CD4-positive, alpha-beta T cell treated with Interleukin-6 at 100 ng/mL for 8 hours (primary cell): ENCODE measurements around the gene MRAP2.
"Not testable (repeated sequence)": the region's sequence is repeated elsewhere in the genome, so short reads cannot be mapped to it uniquely, and the experiment has no call there.

Source experiments
- DNase-seq: peaks from one replicate; pipeline ENCODE4 v3.0.0-alpha.2; 2020; ENCODE audit warnings: mixed read lengths, low spot score

The MRAP2 gene

DNA sequence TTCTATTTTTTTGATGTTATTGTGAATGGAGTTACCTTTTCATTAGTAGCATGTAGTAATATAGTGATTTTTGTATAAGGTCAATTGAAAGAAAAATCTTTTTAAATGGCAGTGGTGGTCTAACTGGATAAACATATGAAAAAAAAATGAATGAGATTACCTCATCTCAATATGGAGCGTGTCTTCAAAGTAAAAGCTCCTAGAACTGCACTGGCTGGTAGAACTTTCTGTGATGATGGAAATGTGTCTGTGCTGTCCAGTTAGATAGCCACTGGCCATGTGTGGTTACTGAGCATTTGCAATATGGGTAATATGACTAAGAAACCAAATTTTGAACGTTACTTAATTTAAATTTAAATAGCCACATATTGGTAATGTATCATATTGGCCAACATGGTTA, 44.1 kb downstream of the MRAP2 start:
- DNase-seq, result no peak

DNA sequence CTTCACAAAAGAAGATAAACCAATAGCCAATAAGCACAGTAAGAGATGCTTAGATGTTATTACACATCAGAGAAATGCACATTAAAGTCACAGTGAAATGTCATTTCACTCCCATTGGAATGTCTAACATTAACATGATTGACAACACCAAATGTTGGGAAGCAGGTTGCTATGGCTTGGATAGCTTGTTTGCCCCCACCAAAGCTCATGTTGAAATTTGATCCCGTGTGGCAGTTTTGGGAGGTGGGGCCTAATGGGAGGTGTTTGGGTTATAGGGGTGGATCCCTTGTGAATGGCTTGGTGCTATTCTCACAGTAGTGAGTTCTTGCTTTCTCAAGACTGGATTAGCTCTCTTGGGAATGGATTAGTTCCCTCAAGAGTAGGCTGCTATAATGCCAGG, 44.8 kb downstream of the MRAP2 start:
- DNase-seq, result no peak

DNA sequence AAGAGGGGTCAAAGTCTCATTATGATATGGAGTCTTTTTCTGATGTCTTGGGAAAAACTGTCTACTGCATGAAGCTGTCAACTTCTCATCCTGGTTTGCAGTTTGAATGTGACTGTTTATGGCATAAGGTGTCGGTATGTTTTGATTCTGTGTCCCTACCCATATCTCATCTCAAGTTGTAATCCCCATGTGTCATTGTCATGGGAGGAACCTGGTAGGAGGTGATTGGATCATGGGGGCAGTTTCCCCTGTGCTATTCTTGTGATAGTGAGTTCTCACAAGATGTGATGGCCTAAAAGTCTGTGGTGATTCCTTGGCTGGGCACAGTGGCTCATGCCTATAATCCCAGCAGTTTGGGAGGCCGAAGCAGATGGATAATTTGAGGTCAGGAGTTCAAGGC, 47.6 kb downstream of the MRAP2 start:
- DNase-seq, result no peak

DNA sequence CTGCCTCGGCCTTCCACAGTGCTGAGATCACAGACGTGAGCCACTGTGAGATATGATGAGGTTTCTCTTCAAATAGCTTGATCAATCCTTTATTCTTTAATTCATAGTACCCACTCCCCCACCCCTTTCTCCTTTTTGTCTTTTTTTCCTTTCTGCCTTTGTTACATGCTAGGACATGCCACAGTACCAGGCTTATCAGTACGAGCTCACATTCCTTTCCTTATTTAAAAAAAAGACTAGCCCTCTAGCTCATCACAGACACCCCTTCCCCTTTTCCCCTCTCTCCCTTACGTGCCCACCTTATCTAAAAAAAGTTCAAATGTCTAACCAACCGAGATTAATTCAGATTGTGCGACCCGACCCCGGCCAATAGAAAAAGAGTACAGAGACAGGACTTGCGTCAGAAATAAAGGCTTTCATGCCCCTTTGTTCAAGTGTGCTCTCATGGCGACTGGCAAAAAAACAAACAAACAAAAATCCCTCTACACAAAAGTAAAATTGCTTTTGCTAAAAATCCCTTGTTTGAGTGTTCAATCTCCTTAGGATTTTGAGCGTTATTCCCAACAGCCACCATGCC, 49.2 kb downstream of the MRAP2 start:
- DNase-seq, result no peak

DNA sequence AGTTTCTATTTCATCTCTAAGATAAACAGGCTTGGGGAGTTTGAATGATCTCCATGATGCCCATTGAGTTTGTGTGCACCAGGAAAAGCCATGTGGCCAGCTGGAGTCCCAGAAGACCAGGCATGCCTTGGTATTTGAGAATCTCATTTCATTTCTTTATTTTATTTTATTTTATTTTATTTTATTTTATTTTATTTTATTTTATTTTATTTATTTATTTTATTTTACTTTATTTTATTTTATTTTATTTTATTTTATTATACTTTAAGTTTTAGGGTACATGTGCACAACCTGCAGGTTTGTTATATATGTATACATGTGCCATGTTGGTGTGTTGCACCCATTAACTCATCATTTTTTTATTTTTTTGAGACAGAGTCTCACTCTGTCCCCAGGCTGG, 51.1 kb downstream of the MRAP2 start:
- not testable (repeated sequence) for DNase-seq

DNA sequence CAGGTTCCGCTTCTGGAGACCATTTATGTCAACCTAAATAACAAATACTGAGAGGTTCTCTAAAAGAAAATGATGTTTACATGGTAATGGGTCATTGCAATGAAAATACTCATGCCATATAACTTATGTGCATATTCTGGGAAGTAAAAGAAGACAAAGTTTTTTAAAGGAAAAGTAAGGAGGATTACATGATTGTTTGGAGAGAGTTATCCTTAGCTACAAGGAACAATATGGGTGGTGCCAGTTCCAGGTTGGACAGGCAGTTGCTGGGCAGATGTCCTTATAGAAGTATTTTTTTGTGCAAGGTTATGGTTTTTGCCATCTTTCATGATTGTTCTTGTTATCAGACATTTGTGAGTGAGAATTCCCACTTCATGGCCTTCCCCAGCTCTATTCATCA, 52.5 kb downstream of the MRAP2 start:
- no peak for DNase-seq

DNA sequence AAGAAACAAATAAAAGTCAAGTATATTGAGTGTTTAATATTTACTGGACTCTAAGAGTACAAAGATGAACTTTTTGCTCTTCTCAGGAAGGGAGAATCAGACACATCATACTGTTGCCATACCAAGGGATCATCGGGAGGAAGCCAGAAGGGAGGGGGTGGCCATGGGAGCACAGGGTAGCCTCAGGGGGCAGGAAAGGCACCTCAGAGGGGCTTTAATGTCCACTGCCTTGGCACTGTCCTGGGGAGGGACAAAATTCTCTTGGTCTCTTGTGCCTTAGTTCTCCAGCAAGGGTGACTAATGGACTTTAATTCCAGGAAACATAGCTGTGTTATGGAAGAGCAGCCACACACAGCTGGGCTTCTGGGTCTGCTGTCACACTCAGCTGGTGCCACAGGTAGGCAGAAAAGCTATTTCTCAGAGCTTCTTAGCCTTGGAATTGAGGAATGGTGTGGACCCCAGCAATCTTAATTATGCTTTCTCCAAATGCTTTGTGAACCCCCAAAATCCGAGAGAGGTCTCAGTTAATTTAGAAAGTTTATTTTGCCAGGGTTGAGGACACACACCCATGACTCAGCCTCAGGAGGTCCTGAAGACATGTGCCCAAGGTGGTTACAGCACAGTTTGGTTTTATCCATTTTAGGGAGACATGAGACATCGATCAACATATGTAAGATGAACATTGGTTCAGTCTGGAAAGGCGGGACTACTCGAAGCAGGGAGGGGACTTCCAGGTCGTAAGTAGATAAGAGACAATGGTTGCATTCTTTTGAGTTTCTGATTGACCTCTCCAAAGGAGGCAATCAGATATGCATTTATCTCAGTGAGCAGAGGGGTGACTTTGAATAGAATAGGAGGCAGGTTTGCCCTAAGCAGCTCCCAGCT, 53.2 kb downstream of the MRAP2 start:
- no peak for DNase-seq

DNA sequence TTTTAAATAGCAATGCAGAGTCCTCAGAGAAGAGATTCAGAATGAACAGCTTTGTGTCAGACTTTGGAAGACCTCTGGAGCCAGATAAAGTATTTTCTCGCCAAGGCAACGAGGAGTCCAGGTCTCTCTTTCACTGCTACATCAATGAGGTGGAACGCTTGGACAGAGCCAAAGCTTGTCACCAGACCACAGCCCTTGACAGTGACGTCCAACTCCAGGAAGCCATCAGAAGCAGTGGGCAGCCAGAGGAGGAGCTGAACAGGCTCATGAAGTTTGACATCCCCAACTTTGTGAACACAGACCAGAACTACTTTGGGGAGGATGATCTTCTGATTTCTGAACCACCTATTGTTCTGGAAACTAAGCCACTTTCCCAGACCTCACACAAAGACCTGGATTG, 55.5 kb downstream of the MRAP2 start:
- DNase-seq, result no peak

DNA sequence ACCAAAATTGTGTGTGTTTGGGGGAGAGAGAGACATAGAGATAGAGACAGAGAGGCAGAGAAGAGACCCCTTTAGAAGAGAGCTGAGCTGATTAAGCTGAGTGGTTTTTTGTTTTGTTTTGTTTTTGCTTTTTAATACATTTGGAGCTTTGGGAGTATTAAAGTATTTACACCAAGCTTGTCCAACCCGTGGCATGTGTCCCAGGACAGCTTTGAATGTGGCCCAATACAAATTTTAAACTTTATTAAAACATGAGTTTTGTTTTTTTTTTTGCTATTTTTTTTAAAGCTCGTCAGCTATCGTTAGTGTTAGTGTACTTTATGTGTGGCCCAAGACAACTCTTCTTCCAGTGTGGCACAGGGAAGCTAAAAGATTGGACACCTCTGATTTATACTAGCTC, 56.0 kb downstream of the MRAP2 start:
- DNase-seq, result no peak

DNA sequence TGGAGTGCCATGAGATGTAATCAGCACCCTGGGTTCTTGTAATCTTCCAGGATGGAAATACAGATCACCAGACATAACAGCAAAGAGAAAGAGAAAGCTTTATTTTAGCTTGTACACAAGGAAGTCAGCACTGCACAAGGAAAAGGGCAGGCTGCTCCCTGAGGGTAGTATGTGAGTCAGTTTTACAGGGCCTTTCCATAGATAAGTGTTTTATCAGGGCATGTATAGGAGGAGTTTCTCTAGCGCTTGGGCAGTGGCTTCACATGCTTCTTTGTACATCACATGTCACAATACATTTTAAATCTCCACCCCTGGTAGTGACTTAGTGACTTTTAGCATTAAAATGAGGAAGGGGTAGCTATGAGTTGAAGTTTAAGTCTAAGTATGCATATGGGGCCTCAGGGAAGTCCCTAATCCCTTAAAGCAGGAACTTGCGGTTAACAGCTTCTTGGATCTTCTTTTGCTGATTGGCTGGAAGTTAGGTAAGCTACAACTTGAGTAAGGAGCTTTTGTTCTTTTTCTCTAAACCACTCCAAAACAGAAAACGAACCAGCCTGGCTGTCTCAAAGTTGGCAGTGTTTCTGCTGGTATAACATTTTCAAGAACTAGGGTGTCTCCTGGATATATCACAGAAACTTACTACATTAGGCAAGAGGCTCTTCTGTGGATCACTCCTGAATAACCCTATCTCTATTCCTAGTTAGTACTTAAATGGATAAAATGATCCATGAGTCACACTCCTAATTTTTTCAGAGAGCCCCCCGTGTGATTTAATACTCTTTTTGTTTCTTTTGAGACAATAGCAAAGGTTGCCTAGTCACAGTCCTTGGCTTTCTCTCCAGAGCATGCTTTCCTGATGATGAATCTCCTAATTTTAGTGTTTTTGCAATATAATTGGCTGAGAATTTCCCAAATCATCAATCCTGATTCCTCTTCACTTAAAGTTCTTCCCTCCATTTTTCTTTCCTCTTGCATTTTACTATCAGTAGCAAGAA, 60.2 kb downstream of the MRAP2 start:
- no peak for DNase-seq

DNA sequence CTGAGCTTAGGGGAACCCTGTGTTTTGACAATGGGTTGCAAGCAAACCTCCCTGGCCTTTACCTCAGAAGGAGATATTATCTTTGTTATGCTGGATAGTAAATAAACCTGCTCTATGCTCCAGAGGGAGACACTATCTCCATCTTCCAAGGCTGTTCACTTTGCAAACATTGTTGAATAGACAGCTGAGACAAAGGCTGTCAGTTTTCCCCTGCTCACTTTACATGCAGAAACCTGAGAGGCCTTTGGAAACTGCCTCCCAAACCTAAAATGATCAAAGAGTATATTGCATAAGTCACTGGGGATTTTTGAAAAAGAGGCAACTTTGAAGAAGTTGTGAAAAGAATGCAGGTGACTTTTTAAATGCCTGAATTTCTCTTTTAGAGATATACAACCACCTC, 61.6 kb downstream of the MRAP2 start:
- DNase-seq, result no peak

DNA sequence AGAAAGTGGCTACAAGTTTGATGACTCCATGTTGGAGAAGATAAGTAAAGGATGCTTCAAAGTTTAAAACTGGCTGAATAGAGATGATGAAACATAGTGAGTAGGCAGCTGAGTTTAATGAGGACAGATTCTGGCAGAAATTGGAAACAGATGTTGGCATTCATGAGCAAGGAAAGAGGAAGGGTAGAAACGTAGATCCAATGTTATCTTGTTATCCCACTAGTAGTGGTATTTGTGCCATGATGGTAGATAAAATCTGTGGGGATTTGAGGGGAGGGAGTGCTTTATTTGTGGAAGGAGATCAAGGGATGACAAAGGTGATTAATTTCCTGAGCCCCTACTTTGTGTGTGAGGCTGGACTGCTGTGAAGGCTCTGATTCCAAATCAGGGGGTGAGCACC, 69.5 kb downstream of the MRAP2 start:
- no peak for DNase-seq

DNA sequence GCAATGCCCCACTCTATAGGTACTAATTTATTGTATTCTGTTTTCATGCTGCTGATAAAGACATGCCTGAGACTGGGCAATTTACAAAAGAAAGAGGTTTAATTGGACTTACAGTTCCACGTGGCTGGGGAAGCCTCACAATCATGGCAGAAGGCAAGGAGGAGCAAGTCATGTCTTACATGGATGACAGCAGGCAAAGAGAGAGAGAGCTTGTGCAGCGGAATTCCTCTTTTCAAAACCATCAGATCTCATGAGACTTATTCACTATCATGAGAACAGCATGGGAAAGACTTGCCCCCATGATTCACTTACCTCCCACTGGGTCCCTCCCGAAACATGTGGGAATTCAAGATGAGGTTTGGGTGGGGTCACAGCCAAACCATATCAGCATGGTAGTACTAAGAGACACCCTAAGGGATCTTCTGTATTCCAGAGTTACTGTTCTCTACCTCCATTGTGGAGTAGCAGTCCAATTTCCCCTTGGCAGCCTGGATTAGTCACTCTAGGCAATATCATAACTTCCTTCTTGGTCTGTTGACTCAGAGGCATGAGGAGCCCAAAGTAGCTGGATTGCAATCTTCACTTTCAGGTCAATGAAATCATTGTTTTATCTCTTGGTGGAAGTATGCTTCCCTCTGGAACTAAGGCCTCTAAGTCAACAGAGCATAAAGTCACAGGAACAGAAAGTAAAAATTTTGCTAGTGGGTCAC, 71.8 kb downstream of the MRAP2 start:
- not testable (repeated sequence) for DNase-seq

DNA sequence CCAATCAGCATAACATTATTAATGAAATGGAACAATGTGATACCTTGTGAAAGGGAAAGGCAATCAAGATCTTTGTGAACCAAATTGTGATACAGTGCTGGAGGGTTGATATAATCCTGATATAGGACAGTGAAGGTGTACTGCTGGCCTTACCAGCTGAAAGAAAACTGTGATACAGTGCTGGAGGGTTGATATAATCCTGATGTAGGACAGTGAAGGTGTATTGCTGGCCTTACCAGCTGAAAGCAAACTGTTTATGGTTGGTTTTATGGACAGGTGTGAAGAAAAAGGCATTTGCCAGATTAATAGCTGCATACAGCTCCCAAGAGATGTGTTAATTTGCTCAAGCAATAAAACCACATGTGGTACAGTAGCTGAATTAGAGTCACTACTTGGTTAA, 73.9 kb downstream of the MRAP2 start:
- DNase-seq, result no peak

DNA sequence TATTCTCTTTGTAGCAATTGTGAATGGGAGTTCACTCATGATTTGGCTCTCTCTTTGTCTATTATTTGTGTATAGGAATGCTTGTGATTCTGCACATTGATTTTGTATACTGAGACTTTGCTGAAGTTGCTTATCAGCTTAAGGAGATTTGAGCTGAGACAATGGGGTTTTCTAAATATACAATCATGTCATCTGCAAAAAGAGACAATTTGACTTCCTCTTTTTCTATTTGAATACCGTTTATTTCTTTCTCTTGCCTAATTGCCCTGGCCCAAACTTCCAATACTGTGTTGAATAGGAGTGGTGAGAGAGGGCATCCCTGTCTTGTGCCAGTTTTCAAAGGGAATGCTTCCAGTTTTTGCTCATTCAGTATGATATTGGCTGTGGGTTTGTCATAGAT, 77.8 kb downstream of the MRAP2 start:
- DNase-seq, result not testable (repeated sequence)

DNA sequence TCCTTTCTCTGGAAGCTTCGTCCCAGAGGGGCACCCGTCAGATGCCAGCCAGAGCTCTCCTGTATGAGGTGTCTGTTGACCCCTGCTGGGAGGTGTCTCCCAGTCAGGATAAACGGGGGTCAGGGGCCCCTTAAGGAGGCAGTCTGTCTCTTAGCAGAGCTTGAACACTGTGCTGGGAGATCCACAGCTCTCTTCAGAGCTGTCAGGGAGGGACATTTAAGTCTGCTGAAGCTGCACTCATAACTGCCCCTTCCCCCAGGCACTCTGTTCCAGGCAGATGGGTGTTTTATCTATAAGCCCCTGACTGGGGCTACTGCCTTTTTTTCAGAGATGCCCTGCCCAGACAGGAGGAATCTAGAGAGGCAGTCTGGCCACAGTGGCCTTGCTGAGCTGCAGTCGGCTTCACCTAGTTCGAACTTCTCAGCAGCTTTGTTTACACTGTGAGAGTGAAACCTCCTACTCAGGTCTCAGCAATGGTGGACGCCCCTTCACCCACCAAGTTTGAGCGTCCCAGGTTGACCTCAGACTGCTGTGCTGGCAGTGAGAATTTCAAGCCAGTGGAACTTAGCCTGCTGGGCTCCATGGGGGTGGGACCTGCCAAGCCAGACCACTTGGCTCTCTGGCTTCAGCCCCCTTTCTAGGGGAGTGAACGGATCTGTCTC, 81.5 kb downstream of the MRAP2 start:
- DNase-seq, result not testable (repeated sequence)

DNA sequence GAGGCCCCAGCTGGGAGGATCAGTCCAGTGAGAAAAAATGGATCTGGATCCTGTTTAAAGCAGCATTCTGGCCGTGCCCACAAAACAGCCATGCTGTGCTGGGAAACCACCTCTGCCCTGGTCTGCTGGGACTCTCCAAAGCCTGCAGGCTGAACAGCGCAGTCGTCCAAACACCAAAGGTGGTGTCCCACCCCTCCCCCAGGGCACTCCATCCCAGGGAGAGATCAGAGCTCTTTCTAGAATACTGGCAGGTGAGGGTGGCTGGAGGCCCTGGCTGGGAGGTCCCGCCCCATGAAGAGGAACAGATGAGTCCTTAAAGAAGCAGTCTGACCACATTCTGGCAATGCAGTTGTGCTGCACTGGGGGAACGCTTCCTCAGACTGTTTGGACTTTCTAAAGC, 84.6 kb downstream of the MRAP2 start:
- DNase-seq, result no peak

DNA sequence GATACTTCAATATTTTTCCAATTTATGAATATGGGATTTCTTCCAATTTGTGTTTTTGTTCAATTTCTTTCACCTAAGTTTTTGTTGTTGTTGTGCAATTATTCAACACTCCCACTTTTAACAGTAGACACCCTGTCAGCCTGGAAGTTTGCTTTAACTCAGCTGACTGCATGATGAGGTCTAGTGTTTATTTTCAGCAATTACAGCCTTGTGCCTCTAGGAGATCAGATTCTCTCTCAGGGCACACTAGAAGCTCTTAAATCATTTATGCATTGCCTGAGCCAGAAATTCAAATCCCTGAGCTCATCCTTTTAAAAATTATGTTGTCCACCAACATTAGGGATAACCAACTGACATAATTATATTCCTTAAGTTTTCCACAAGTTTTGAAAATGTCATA, 85.7 kb downstream of the MRAP2 start:
- DNase-seq, result no peak

DNA sequence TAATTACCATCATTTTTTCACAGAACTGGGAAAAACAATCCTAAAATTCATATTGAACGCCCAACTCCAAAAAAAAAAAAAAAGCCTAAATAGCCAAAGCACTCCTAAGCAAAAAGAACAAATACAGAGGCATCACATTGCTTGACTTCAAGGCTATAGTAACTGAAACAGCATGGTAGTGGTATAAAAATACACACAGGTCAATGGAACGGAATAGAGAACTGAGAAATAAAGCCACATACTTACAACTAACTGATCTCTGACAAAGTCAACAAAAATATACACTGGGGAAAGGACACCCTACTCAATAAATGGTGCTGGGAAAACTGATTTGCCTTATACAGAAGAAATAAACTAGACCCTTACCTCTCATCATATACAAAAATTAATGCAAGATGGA, 89.6 kb downstream of the MRAP2 start:
- no peak for DNase-seq

DNA sequence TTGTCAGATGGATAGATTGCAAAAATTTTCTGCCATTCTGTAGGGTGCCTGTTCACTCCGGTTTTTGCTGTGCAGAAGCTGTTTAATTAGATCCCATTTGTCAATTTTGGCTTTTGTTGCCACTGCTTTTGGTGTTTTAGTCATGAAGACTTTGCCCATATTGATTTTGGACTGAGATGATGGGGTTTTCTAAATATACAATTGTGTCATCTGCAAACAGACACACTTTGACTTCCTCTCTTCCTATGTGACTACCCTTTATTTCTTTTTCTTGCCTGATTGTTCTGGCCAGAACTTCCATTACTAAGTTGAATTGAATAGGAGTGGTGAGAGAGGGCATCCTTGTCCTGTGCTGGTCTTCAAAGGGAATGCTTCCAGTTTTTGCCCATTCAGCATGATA, 96.0 kb downstream of the MRAP2 start:
- DNase-seq, result not testable (repeated sequence)

DNA sequence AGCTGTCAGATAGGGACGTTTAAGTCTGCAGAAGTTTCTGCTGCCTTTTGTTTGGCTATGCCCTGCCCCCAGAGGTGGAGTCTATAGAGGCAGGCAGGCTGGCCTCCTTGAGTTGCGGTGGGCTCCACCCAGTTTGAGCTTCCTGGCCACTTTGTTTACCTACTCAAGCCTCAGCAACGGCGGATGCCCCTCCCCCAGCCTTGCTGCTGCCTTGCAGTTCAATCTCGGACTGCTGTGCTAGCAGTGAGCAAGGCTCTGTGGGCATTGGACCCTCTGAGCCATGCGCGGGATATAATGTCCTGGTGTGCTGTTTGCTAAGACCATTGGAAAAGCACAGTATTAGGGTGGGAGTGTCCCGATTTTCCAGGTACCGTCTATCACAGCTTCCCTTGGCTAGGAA, 99.8 kb downstream of the MRAP2 start:
- DNase-seq, result not testable (repeated sequence)
